BLaER1 treated with 17β-estradiol and CSF1 and Interleukin-3, amounts not matched to agents 10 nM and 100 nM (cell line): Measurements from ENCODE around the gene HVCN1.
A peak's percentile ranks its signal among the peaks of the same experiment; 100 is the strongest.

Source experiments
- H3K27ac ChIP-seq, 11 experiments: shearing (Covaris generic); formaldehyde crosslinking; 2 replicates each; pipeline ENCODE4 v1.8.1; 2022
- H3K27me3 ChIP-seq, 11 experiments: shearing (Covaris generic); formaldehyde crosslinking; 2 replicates each; pipeline ENCODE4 v1.8.1; 2022
- H3K36me3 ChIP-seq, 11 experiments: shearing (Covaris generic); formaldehyde crosslinking; 2 replicates each; pipeline ENCODE4 v1.8.1; 2022
- H3K4me1 ChIP-seq, 10 experiments: shearing (Covaris generic); formaldehyde crosslinking; 2 replicates each; pipeline ENCODE4 v1.8.1; 2022
- H3K4me2 ChIP-seq, 11 experiments: shearing (Covaris generic); formaldehyde crosslinking; 2 replicates each; pipeline ENCODE4 v1.8.1; 2022
- H3K4me3 ChIP-seq, 10 experiments: shearing (Covaris generic); formaldehyde crosslinking; 2 replicates each; pipeline ENCODE4 v1.8.1; 2022
- H3K9ac ChIP-seq, 11 experiments: shearing (Covaris generic); formaldehyde crosslinking; 2 replicates each; pipeline ENCODE4 v1.8.1; 2022
- H3K9me3 ChIP-seq, 11 experiments: shearing (Covaris generic); formaldehyde crosslinking; replicated peaks in 1 of 11; 2 replicates each; pipeline ENCODE4 v1.8.1; 2022
- H4K20me1 ChIP-seq, 11 experiments: shearing (Covaris generic); formaldehyde crosslinking; 2 replicates each; pipeline ENCODE4 v1.8.1; 2022
- Cebpa-rat ChIP-seq, 11 experiments: shearing (Covaris generic); IDR thresholded peaks; 2 replicates each; pipeline ENCODE4 v1.8.1; 2022

The HVCN1 gene

GRCh38 chr12:110705309-110705708, 16.4 kb upstream of the HVCN1 start:
- Histone ChIP-seq H3K9me3 (no peaks in the 10 kb centered on the region), H3K27ac (no peak overlapping the region), H4K20me1 (no peaks in the 10 kb centered on the region), H3K9ac (no peak overlapping the region), H3K4me1 (peaks cover 0 to 6% (median 0%) of the 10 kb centered on the region in 10 experiments; a peak in 3 of 20 replicates), H3K36me3 (no peaks in the 10 kb centered on the region; a peak in 1 of 22 replicates), H3K4me2 (no peak overlapping the region), H3K27me3 (no peaks in the 10 kb centered on the region), H3K4me3 (no peak overlapping the region)
- TF ChIP-seq Cebpa-rat (IDR thresholded peaks at IDR 0.05): no peak

- no peaks in the 10 kb centered on the region for H3K9me3 ChIP-seq
- no peak overlapping the region for H3K9ac ChIP-seq
- H3K4me2 ChIP-seq: no peak overlapping the region
- TF ChIP-seq Cebpa-rat (IDR thresholded peaks at IDR 0.05): no peak
- H3K4me3 ChIP-seq: no peak overlapping the region
- peaks cover 0 to 6% (median 0%) of the 10 kb centered on the region in 10 experiments; a peak in 3 of 20 replicates for H3K4me1 ChIP-seq
- H3K27ac ChIP-seq: no peak overlapping the region
- H4K20me1 ChIP-seq: no peaks in the 10 kb centered on the region
- H3K36me3 ChIP-seq: no peaks in the 10 kb centered on the region; a peak in 1 of 22 replicates
- H3K27me3 ChIP-seq: no peaks in the 10 kb centered on the region
Observed at GRCh38 chr12:110704750-110705149, 15.8 kb upstream of the HVCN1 start.

GRCh38 chr12:110704231-110704630, 15.3 kb upstream of the HVCN1 start:
- Histone ChIP-seq H3K27me3 (no peaks in the 10 kb centered on the region), H3K9me3 (no peaks in the 10 kb centered on the region), H3K4me1 (peaks cover 0 to 7% (median 2%) of the 10 kb centered on the region in 10 experiments; a peak in 15 of 20 replicates), H3K4me3 (no peak overlapping the region), H3K36me3 (no peaks in the 10 kb centered on the region; a peak in 1 of 22 replicates), H3K9ac (no peak overlapping the region), H3K27ac (no peak overlapping the region), H3K4me2 (no peak overlapping the region), H4K20me1 (no peaks in the 10 kb centered on the region)
- TF ChIP-seq Cebpa-rat (IDR thresholded peaks at IDR 0.05): no peak

DNA sequence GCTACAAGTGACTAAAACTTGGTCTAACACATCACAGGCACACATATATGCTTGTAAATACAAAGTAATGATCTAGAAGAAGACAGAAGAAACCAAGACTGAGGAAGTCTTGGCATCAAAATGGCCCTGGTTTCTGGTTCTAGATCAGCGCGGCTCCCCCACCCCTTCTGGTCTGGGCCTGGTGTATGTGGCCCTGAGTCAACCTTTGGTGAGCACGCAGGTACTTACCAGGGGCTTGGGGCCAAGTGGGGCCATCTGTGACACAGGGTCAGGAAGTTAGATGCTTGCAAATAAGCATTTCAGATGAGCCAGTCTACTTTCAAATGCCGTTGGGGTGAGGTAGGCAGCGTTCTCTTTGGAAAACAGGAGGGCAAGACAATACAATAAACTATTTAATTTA, 13.2 kb upstream of the HVCN1 start:
- no peaks in the 10 kb centered on the region for H3K27me3 ChIP-seq
- H4K20me1 ChIP-seq: no peaks in the 10 kb centered on the region
- no peak overlapping the region for H3K4me3 ChIP-seq
- H3K27ac ChIP-seq: no peak overlapping the region
- no peak overlapping the region for H3K9ac ChIP-seq
- H3K4me2 ChIP-seq: no peak overlapping the region
- H3K9me3 ChIP-seq: no peaks in the 10 kb centered on the region
- TF ChIP-seq Cebpa-rat (IDR thresholded peaks at IDR 0.05): no peak
- H3K36me3 ChIP-seq: no peaks in the 10 kb centered on the region
- H3K4me1 ChIP-seq: peaks cover 14 to 25% (median 24%) of the 10 kb centered on the region in 10 experiments

DNA sequence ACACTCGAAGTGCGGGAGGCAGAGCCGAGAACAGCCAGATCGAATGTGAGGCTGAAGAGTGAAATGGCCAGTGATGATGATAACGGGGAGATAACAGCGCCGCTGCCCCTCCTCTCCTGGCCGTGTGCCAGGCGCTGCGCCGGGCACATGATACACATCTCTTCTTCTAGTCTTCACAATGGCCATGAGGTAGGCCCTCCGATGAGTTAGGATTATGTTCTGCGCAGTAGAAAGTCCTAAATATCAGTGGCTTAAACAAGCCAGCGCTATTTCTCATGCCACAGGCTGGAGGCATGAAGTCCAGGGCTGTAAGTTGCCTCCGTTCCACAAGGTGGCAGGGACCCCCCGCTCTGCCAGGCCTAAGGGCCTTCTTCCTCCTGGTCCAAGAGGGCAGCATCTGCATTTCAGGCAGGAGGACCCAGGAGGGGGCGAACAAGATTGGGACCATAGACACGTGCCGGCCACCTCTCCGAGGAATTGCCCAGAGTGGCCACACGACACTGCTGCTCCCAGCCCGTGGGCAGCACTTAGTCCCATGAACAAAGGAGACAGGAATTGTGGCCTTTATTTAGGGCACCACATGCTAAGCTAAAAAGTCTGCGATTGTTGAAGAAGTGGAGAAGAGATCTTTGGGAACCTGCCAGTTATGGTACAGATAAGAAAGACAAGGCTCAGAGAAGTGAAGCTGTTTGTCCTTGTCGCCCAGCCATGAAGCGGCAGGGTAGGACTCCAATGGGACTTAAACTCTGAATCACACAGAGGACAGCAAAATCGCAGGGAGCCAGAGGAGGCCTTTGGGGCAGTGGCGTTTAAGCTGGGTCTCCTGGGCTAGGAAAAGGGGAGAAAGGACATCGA, 10.9 kb upstream of the HVCN1 start:
- H3K9me3 ChIP-seq: no peaks in the 10 kb centered on the region

GRCh38 chr12:110698171-110698902, 9.4 kb upstream of the HVCN1 start:
- peak overlapping the region in 10 of 11 experiments; percentile 4 to 95 (median 64); a peak in 19 of 22 replicates for H3K27ac ChIP-seq
- H3K36me3 ChIP-seq: no peaks in the 10 kb centered on the region
- no peaks in the 10 kb centered on the region for H4K20me1 ChIP-seq
- peak overlapping the region; percentile 27 to 87 (median 50) for H3K4me2 ChIP-seq
- H3K4me1 ChIP-seq: peaks cover 30 to 62% (median 50%) of the 10 kb centered on the region in 10 experiments
- H3K9ac ChIP-seq: peak overlapping the region in 7 of 11 experiments; percentile 10 to 47 (median 30); a peak in 7 of 22 replicates
- H3K9me3 ChIP-seq: no peaks in the 10 kb centered on the region
- H3K27me3 ChIP-seq: no peaks in the 10 kb centered on the region
- TF ChIP-seq Cebpa-rat (IDR thresholded peaks at IDR 0.05): no peak
- H3K4me3 ChIP-seq: no peak overlapping the region

More for the DNA sequence above, 10.9 kb upstream of the HVCN1 start:
- Histone ChIP-seq H3K27ac (no peak overlapping the region; a peak in 4 of 22 replicates), H3K4me2 (peak overlapping the region in 2 of 11 experiments; percentile 67 to 73; a peak in 2 of 22 replicates), H3K27me3 (no peaks in the 10 kb centered on the region), H3K4me3 (no peak overlapping the region), H3K4me1 (peaks cover 15 to 48% (median 35%) of the 10 kb centered on the region in 10 experiments), H3K36me3 (no peaks in the 10 kb centered on the region), H3K9ac (no peak overlapping the region), H4K20me1 (no peaks in the 10 kb centered on the region)
- no peak for TF ChIP-seq Cebpa-rat (IDR thresholded peaks at IDR 0.05)

DNA sequence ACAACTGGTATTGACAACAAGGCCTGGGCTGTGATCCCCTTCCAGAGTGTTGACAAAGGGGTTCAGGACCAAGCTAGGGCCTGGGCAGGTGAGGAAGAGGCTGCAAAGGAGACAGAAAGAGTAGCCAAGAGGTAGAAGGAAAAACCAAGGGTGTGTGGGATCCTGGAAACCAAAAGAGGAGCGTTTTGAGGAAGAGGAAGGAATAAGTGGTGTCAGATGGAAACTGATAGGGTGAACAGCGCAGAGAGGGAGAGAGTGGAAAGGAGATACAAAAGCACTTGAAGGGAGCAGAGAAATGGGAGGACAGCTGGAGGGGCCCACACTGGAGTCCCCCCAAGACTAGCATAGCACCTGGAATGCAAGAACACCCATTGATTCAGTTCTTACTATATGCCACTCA, 8.3 kb upstream of the HVCN1 start:
- no peaks in the 10 kb centered on the region for H3K9me3 ChIP-seq

GRCh38 chr12:110696283-110696682, 7.4 kb upstream of the HVCN1 start:
- no peak overlapping the region for H3K4me3 ChIP-seq
- H3K4me2 ChIP-seq: peak overlapping the region in 2 of 11 experiments; percentile 67 to 87; a peak in 3 of 22 replicates
- no peaks in the 10 kb centered on the region for H3K9me3 ChIP-seq
- no peak overlapping the region for H3K9ac ChIP-seq
- H3K4me1 ChIP-seq: peaks cover 51 to 83% (median 70%) of the 10 kb centered on the region in 10 experiments
- peak overlapping the region in 3 of 11 experiments; percentile 52 to 95 (median 90); a peak in 2 of 22 replicates for H3K27ac ChIP-seq
- no peaks in the 10 kb centered on the region for H3K27me3 ChIP-seq
- no peak for TF ChIP-seq Cebpa-rat (IDR thresholded peaks at IDR 0.05)
- no peaks in the 10 kb centered on the region for H3K36me3 ChIP-seq
- no peaks in the 10 kb centered on the region for H4K20me1 ChIP-seq

More for the DNA sequence above, 8.3 kb upstream of the HVCN1 start:
- TF ChIP-seq Cebpa-rat (IDR thresholded peaks at IDR 0.05): no peak
- peaks cover 41 to 73% (median 61%) of the 10 kb centered on the region in 10 experiments for H3K4me1 ChIP-seq
- peak overlapping the region in 2 of 11 experiments; percentile 13 to 19; a peak in 1 of 22 replicates for H3K9ac ChIP-seq
- H3K27me3 ChIP-seq: no peaks in the 10 kb centered on the region
- no peak overlapping the region for H3K4me3 ChIP-seq
- H3K4me2 ChIP-seq: peak overlapping the region in 7 of 11 experiments; percentile 1 to 87 (median 67); a peak in 11 of 22 replicates
- no peaks in the 10 kb centered on the region for H3K36me3 ChIP-seq
- peak overlapping the region in 10 of 11 experiments; percentile 4 to 95 (median 54); a peak in 16 of 22 replicates for H3K27ac ChIP-seq
- H4K20me1 ChIP-seq: no peaks in the 10 kb centered on the region
